Right forelimb (tissue), 1 donor: ENCODE measurements around the gene DCHS1.

Experiments
- DNase-seq: peaks from one replicate; pipeline ENCODE4 v3.0.0-alpha.2; 2018

Gene DCHS1

DNA sequence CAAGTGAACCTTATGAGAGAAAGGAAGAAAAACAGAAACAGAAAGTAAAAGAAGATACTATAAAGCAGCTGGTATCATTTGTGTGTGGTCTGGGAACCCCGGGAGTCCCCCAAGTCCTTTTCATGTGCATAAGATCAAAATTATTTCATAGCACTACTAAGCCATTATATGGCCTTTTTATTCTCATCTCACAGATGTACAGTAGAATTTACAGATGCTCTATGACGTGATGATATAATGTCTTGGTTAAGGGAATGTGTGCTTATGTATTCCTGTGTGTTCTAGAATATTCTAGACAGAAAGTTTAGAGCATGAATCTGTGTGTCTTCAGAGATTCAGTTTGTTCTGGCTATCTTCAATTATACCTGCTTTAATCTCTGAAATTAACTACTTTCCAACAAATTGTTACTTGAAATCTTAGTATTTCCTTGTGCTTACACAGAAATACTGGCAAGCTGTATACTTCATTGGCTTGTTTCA, 27.8 kb downstream of the DCHS1 start:
- no peak for DNase-seq

- DNase-seq, result no peak
Observed at GRCh38 chr11:6626971-6627761, 28.4 kb downstream of the DCHS1 start.

GRCh38 chr11:6625832-6626420, 29.7 kb downstream of the DCHS1 start:
- no peak for DNase-seq

DNA sequence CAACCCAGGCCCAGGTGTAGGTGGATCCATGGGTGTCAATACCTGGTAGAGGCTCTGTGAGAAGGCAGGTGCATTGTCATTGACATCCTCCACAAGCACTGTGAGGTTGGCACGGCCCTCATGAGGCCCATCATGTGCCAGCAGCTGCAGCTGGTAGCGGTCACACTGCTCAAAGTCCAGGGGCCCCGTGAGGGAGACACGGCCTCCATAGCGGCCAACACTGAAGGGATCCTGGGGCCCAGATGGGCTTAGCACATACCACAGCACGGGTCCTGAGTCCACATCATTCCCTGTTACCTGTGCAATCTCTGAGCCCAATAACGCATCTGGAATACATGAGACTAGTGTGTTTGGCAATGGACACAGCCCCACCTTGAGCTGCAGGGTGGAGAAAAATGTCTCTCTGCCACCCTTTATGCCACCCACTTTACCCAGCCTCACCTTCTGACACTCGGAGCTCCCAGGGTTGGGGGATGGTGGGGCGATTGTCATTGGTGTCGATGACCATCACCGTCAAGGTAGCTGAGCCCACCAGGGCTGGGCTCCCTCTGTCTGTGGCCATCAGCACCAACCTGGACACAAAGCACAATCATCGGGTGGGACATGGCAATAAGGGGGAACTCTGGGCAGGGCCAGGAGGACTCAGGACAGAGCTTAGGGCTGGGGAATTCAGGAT, 30.3 kb downstream of the DCHS1 start:
- DNase-seq, result no peak

DNA sequence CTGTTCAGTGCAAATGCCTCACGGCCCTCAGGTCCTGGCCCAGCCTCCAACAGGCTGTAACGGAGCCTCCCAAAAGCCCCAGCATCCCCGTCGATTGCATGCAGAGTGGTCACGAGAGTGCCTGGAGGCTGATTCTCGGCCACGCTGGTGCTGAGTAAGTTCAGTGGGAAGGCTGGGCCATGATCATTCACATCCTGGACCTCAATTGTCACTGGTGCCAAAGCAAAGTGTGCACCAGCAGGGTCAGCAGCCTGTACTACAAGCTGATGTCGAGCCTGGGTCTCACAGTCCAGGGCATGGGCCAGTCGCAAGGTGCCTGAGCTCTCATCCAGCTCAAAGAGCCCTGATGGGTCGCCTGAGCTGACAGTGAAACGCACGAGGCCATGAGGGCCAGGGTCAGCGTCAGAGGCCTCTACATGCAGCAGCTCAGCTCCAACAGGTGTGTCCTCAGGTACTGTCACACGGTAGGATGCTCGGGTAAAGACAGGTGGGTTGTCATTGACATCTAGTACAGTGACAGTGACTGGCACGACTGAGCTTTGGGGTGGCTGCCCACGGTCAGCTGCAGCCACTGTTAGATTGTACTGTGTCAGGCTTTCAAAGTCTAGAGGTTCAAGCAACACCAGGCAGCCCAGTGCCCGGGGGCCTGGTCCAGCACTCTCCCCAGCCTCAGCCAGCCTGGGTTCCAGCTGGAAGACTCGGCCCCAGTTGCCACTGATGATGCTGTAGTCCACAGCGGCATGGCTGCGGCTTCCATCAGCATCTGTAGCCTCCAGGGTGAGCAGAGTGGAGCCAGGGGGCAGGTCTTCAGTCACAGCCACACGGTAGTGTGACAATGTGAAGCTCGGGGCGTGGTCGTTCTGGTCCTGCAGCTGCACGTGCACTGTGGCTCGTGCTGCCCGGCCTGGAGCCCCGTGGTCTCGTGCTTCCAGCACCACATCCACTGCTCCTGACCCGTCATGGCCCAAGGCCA, 31.9 kb downstream of the DCHS1 start:
- DNase-seq, result no peak

- no peak for DNase-seq
Observed at GRCh38 chr11:6622261-6623171, 33.1 kb downstream of the DCHS1 start.

GRCh38 chr11:6621711-6622211, 33.8 kb downstream of the DCHS1 start:
- no peak for DNase-seq

- no peak for DNase-seq
Observed at GRCh38 chr11:6620636-6621035, 35.0 kb downstream of the DCHS1 start.

DNA sequence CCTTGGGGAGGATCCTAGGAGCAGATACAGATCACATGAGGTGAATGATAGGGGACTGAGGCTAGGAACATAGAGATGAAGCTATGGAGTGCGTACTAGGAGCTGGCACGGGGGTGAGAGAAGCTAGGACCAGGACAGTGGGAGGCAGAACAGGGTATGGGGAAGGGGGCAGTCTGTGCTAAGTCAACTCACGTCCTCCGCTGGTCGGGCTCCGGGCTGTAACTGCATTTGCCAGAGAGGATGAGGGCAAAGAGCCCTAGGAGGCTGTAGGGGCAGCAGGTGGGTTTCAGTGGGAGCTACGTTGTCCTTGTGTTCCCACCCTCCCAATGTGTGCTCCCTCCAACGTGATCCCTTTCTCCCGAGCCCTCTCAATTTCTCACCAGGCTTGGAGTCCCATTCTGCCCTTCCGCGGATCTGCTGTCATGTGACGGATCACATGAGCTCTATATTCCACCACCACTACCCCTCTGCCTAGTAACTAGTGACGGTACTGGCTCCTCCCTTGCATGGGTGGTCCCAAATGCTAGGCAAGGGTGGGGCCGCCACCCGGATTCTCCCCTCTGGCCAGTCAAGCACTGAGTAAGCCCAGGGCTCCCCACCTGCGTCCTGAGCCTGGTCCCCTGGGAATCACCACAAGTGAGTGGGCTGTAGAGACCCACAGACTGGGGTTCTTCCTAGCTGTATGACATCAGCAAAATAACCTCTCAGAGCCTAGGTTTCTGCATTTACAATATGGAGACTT, 36.4 kb downstream of the DCHS1 start, which contains the start of gene TPP1:
TSS of gene TPP1 (minus strand) at position 419 of the 742 bp plus-strand sequence. CDS start at position 397, 22 bp downstream.
- peak; percentile 92 for DNase-seq

DNA sequence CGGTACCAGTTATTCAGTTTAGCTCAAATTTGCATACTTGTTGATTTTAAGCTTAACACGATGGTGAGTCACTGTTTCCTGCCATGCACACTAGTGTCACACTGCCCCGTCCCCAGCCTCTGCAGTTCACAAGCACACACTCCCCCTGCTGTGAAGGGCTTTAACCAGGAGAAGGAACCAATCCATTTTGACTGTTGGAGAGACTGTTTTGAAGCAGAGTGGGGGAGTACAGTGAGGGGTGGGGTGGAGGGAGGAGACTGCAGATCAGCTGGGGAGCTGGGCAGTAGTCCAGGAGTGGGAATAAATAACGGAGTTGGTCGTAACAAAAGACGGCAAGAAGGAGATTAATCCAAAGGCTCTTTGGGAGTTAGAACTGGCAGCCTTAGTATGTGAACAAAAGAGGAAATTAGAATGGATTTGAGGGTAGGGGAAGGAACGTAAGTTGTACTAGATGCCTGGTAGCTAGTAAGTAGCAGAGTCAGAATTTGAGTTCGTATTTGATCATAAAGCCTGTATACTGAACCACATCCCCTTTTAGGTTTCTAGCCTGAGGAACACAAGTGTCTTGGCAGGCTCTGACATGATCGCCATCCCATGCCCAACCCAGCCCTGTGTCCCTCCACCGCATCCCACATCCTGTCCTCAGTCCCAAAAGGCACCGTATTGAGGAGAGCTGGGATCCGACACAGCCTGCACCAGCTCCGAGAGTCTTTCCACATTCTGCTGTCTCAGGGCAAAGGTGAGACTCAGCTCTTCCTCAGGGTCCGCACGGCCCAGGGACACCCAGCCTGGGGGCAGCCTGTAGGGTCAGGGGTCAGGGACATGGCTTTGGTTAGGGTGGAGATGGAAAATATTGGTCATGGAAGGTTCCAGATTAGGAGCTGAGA, 37.2 kb downstream of the DCHS1 start:
- no peak for DNase-seq

DNA sequence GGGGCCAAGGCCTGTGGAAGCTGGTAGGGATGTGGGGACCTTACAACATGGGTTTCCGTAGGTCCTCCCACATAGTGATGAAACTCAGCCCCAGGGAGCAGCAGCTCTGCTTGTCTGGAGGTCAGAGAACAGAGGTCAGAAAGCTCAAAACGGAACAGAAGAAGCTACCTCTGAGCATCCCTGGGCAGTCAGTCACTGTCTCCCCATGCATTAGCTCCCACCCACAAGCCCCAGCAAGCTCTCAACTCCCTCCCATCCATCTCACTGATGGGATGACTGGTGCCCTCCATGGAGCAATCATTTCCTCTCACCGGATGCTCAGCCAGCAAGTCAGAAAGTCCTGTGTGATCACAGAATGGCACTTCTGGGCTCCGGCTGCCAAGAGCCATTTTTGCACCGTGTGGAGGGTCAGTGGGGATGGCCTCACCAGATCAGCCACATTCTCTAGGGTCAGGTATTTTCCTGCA, 38.3 kb downstream of the DCHS1 start:
- DNase-seq, result no peak

DNA sequence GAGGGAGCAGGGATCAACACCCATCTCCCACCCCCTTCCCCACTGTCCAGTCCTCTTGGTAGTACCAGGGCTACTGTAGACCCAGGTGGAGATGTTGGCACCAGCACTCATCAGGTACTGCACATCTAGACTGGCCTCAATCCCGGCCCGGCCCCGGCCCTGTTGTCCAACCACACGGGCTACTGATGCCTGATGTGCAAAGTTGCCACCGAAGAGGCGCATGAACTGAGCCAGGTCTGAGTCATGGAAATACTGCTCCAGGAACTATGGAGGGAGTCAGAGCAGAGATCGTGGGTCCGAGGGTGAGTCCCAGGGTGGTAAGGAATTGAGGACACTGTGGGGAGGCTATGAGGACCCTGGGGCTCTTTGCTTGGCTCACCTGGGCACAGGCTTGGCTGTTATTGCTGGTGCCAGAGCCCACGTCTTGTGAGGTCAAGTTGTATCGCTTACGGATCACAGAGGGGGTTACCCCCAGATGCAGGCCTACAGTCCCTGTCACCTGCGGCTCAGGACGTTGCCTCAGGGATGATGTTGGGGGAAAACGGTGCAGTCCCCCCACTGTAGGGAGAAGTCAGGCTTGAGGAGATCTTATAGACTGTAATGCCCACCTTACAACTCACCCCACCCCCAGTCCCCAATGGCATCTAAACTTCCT, 38.9 kb downstream of the DCHS1 start:
- DNase-seq, result no peak

DNA sequence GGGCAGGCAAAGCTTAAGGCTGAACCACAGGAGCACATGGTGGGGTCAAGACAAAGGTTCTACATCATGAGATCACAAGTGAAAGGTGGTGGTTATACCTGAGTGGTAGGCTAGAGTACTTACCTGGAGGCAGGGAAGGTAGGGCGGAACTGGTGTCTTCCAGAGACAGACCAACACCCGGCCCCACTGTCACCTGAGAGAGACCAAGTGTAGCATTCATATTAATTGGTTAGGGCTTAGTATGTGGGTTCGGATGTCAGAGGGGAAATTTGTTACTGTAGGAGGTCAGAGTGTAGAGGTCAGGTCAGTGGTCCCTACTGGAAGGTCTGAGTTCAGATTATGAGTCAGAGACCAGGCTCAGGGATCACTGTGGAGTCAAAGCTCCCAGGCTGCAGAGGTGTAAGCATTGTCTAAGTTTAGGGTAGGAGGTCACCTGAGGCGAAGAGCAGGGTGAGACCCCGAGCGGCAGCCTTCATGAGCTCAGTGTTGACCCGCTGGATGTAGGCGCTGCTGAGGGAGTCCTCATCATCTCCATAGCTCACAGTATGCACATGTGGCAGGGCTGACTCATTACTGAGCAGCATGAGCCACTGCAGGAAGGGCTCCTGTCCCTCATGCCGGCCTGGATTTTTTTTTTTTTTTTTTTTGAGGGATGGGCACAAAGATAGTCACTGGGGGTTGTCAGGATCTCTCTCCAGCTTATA, 39.6 kb downstream of the DCHS1 start:
- DNase-seq, result no peak

DNA sequence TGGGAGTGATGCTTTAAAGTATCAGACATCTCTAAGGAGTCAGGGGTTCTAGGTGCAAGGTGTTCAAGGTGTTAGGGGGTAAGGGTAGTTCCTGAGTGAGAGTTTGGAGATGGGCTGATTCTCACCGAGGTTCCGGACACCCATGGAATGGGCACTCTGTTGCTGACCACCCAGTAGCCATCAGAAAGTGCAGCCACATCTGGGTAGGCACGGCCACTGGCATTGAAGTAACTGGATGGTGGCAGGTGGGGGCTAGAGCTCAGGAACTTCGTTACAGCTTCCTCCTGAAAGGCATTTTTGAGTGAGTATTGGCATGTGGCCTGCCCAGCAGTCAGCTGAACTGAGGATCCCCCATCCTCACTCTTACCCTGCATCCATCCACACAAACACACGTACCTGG, 40.6 kb downstream of the DCHS1 start:
- no peak for DNase-seq

DNA sequence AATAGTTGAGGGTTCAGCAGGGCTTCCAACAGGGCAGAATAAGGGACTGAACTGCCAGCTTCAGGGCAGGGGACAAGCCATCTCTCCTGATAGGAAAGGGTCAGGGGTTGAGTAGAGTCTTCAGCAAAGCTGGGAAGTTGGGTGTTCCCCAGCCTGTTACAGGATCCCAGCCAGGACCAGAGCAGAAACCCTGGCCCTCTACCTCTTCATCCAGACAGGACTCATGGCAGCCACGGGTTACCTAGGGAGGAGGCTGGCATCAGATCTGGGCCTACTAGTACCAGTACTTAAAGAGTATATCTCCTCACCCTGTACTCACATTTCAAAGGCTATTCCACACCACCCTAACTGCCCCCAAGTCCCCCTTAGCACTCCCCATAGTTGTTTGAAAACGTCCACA, 41.2 kb downstream of the DCHS1 start:
- no peak for DNase-seq

DNA sequence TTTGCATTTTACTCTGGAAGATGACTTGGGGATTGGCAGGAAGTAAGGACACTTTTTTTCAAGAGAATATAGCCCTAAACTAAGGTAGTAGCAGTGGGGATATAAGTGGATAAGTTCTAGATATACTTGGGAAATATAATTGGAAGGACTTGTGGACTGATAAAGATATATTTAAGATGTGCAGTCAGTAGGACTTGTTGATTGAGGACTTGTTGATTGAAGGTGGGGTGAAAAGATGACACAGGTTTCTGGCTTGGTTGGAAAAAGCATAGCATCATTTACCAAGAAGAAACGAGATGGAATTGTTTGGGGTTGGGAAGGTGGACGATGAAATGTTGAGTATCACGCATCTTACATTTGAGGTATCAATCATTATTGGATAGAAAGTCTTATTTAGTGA, 42.1 kb downstream of the DCHS1 start:
- no peak for DNase-seq

DNA sequence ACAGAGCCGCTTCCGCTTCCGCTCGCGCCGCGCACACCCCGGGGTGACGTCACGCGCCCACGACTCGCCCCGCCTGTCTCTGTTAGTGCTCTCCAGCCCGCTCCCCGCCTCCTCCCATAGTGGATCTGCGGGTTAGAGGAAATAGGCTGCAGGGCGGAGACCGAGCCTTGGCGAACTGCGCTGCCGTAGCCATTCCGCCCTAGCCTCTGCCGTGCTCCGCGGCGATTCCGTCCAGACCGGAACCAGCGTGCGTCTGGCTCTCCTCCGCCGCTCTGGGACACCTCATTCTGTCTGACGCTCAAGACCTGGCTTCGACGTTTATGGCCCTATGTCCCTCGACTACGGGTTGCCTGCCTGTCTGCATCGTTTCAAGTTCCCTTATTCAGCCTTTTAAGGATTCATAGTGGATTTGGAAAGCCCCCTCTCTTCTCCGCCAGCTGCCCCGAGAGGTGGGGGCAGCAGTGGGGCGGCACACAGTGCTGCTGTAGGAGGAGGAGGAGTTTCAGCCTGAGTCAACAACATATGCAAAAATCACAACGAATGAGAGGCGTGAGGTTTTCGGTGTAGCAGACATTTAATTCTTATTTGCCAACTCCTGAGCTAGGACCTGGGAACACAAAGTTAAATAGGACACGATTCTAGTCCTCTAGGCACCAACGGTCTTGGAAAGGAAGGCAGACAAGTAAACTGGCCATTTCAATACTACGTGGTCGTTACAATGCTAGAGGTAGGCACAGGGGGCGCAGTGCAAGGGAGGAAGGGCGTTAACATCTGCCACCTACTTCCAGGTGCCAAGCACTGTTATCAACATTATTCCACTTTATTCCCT, 43.2 kb downstream of the DCHS1 start, which contains the start of gene TAF10:
TSS of gene TAF10 (minus strand) at position 4 of the 829 bp plus-strand sequence. CDS start 27 bp downstream, outside the sequence.
- DNase-seq, result peak; percentile 97
